Stimulated activated CD4-positive, alpha-beta T cell treated with anti-CD3 and anti-CD28 coated beads, Interleukin-15, amount 100 ng/mL, for 1 hour (primary cell): Measurements from ENCODE around the gene TMF1.

ENCODE experiments used
- DNase-seq, 2 donors: peaks; one replicate each; pipeline ENCODE4 v3.0.0-alpha.2; 2020; ENCODE audit warnings: low read depth in 1 of 2, low spot score in 1 of 2

TMF1 gene, protein sequence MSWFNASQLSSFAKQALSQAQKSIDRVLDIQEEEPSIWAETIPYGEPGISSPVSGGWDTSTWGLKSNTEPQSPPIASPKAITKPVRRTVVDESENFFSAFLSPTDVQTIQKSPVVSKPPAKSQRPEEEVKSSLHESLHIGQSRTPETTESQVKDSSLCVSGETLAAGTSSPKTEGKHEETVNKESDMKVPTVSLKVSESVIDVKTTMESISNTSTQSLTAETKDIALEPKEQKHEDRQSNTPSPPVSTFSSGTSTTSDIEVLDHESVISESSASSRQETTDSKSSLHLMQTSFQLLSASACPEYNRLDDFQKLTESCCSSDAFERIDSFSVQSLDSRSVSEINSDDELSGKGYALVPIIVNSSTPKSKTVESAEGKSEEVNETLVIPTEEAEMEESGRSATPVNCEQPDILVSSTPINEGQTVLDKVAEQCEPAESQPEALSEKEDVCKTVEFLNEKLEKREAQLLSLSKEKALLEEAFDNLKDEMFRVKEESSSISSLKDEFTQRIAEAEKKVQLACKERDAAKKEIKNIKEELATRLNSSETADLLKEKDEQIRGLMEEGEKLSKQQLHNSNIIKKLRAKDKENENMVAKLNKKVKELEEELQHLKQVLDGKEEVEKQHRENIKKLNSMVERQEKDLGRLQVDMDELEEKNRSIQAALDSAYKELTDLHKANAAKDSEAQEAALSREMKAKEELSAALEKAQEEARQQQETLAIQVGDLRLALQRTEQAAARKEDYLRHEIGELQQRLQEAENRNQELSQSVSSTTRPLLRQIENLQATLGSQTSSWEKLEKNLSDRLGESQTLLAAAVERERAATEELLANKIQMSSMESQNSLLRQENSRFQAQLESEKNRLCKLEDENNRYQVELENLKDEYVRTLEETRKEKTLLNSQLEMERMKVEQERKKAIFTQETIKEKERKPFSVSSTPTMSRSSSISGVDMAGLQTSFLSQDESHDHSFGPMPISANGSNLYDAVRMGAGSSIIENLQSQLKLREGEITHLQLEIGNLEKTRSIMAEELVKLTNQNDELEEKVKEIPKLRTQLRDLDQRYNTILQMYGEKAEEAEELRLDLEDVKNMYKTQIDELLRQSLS

GRCh38 chr3:69051756-69052471 is at the start of gene TMF1:
Gene TMF1, minus strand, starts transcription at chr3:69052333. Its CDS starts 247 bp downstream, at chr3:69052086.
- DNase-seq, result peak; percentile 91 to 92

- DNase-seq, result no peak
Observed at GRCh38 chr3:69099576-69099975, 47.4 kb upstream of the TMF1 start.

DNA sequence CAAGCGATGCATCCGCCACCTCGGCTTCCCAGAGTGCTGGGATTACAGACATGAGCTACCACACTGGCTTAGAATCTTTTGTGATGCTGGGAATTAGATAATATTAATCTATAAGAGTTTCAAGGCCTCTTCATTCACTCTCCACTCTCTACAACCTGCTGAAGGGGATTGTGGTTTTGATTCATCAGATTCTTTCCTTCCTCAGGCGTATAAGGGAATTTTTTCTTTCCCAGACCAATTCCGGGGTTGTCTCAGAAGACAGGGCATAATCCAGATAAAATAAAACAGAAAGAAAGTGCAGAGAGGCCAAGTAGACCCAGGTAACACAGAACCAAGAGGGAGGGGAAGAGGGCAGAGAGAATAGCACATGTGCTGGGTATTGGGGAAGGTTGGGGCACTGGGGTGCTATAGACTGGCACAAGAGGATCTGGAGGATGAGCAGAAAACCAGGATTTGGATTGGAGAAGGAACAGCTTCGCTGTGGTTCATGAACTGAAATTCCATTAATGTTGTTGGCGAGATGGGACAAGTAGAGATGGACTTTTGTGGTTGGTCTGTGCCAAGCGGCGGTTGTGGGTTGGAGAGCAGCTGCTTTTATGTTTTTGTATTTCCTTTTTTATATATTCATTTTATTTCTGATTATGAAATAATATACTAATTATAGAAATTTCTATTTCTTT is 45.4 kb upstream of the TMF1 start:
- DNase-seq, result no peak

GRCh38 chr3:69096299-69096698 is 44.2 kb upstream of the TMF1 start:
- no peak for DNase-seq

DNA sequence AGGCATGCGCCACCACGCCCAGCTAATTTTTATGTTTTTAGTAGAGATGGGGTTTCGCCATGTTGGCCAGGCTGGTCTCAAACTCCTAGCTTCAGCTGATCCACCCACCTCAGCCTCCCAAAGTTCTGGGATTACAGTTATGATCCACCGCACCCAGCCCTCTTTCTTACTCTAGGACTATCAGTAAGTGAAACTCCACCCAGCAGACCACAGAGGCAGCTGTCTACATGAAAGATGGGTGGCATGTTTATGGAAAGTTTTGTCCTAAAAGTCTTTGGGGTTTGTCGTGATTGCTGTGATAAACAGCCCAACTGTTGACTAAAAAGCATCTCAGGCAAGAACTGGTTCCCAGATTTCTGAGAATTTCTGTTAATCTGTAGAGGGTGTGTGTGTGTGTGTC is 43.5 kb upstream of the TMF1 start:
- DNase-seq, result no peak

DNA sequence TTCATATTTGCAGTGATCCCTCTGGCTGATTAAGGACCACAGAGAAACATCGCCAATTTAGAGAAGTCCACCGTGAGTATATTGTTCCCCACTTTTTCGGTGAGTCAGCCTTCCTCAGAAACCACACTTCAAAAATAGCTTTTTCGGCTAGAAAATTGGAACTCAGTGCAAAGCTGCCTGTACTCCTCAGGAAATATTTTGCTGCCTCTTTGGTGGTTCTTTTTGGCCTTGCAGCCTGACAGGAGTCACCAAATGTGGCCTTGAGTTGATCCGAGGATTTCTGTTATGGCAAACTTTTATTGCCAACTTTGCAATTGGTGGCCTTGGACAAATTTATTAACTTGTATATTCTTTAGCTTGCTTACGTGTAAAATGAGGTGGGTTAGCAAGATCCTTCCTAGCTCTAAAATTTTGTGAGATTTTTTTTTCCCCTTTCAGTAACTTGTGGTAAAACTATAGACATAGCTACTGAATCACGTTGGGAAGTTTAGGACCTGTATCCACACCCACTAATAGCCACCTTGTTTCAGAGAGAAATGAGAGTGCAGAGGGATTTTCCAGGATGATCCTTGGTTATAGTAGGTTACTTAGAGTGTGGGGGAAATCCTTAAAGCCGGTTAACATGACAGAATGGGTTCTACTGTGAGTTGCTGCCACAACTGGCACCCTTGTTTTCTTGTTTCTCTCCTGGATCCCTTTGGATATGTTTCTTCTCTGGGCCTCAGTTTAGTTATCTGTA is 42.5 kb upstream of the TMF1 start:
- no peak for DNase-seq

- DNase-seq, result no peak
Observed at GRCh38 chr3:69092030-69092516, 39.9 kb upstream of the TMF1 start.

- DNase-seq, result no peak
Observed at GRCh38 chr3:69091389-69092029, 39.4 kb upstream of the TMF1 start.

GRCh38 chr3:69090021-69090420 is 37.9 kb upstream of the TMF1 start:
- no peak for DNase-seq

- DNase-seq, result no peak
Observed at GRCh38 chr3:69088063-69088462, 35.9 kb upstream of the TMF1 start.

DNA sequence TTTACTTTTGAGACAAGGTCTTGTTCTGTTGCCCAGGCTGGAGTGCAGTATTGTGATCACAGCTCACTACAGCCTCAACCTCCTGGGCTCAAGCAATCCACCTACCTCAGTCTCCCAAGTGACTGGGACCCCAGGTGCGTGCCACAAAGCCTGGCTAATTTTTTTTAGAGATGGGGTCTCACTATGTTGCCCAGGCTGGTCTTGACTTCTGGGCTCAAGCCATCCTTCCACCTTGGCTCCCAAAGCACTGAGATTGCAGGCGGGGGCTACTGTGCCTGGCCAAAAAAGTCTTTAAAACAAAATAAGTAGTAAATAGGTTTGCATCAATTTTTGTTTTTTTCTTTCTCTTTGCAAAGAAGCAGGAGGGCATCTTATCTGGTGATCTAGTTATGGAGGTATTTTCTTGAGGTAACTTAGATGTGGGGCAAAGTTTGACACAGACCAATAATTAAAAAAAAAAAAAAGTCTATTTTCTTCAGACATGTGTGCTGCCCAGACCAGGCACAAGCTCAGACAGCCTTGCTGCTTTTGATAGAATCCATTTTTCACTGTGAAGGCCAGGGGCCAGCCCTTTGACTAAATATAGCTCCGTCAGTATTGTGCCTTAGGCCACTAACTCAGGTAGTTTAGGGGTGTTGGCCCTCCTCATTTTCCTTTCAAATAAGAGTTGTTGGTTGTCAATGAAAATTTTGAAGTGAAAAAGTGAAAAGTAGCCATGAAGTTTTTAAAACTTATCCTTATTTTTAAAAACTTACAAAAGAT is 35.1 kb upstream of the TMF1 start:
- no peak for DNase-seq

DNA sequence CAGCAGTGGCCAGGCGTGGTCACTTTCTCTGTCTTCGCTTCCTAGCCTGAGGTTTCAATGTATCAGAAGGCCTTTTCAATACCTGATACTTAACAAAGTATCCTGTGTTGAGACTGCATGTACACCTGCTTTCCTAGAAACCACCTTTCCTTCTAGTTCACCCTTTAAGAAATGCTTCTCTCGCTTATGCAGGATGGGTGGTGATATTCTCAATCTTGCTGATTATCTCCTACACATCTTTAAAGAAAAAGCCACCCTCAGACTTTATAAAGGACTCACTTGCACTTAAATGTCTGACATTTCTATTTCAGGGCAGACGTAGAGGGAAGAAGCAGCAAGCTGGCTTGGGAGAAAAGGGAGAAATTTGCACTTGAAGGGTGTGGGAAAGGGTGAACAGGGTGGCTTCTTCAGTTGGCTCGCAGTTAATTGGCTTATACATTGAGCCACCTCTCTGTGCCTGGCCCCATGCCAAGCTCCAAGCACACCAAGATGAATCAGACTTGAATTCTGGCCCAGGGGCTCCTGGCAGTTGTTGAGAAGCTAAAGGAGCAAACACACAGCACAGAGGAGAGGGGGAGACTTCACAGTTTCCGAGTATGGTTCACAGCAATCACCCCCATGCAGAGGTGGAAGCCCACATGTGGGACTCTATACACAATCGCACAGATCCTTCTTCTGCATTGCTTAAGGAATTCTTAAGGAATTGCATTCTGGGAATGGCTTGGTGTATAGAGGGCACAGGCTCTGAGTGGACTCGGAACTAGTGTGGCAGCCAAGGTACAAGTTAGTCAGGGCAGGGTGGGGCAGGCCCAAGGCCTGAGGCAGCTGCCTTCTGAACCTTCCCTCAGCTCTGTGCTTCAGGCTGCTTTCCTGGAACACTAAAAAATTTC is 33.9 kb upstream of the TMF1 start:
- DNase-seq, result peak in 1 of 2 donors; percentile 65

GRCh38 chr3:69085168-69085832 is 33.2 kb upstream of the TMF1 start:
- no peak for DNase-seq

DNA sequence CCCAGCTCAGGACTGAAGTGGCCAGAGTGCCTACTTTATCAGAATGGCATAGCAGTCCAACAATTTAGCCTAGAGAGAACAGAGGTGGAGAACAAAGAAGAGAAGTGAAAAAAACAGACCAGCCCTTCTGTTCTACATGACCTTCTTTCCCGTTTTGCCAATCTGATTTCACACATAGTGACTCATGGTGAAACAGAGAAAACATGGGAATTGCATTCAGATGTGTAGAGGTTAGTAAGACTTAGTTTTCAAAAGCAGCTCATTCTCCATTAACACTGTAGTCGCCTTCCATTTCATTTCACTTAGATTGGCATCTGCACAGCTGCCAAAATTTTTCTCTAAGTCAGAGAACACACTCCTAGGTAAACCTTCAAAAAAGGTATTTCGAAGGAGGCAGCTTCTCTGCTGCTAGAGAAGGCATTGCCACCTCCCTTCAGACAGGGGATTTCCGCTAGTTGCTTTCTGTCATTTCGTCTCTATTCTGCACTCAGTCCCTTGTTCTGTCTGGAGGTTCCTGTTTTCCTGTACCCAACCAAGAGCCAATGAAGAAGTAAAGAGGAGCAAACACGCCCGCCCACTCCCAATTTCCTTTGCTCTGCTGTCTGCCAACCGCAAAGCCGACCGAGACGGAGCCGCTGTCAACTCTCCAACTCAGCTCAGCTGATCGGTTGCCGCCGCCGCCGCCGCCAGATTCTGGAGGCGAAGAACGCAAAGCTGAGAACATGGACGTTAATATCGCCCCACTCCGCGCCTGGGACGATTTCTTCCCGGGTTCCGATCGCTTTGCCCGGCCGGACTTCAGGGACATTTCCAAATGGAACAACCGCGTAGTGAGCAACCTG is 32.4 kb upstream of the TMF1 start, which contains the start of gene ARL6IP5:
TSS of gene ARL6IP5 (plus strand) at position 612 of the 842 bp plus-strand sequence. CDS start at position 723, 111 bp downstream.
- peak; percentile 75 to 76 for DNase-seq

DNA sequence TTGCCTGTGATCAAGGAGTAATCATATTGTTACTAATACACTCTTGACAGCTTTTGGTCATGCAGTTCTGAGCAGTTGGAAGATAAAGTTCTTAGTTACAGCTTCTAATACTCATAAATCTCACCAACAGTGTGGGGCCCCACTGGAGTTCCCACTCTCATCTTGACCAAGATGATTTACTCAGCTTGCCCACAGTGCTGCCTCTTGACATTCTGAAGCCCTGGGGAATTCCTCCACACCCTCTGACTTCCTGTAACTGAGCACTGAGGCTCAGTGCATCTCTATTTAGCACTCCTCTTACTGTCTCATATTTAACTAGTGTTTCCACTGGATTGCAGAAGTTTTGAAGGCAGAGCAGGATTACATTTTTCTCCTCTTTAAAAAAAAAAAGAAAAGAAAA is 30.7 kb upstream of the TMF1 start:
- DNase-seq, result peak in 1 of 2 donors; percentile 24

- no peak for DNase-seq
Observed at GRCh38 chr3:69082361-69082760, 30.2 kb upstream of the TMF1 start.
